Kasumi-1 (cell line): ENCODE results near the gene ZNF398.
A peak's percentile ranks its signal among the peaks of the same experiment; 100 is the strongest.
"Not testable (repeated sequence)": the region's sequence is repeated elsewhere in the genome, so short reads cannot be mapped to it uniquely, and the experiment has no call there.

ENCODE experiments used
- DNase-seq, 2 experiments: peaks; one replicate each; lab custom pipeline; 2025; lab: John Stamatoyannopoulos, UW

ZNF398 gene, protein sequence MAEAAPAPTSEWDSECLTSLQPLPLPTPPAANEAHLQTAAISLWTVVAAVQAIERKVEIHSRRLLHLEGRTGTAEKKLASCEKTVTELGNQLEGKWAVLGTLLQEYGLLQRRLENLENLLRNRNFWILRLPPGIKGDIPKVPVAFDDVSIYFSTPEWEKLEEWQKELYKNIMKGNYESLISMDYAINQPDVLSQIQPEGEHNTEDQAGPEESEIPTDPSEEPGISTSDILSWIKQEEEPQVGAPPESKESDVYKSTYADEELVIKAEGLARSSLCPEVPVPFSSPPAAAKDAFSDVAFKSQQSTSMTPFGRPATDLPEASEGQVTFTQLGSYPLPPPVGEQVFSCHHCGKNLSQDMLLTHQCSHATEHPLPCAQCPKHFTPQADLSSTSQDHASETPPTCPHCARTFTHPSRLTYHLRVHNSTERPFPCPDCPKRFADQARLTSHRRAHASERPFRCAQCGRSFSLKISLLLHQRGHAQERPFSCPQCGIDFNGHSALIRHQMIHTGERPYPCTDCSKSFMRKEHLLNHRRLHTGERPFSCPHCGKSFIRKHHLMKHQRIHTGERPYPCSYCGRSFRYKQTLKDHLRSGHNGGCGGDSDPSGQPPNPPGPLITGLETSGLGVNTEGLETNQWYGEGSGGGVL

DNA sequence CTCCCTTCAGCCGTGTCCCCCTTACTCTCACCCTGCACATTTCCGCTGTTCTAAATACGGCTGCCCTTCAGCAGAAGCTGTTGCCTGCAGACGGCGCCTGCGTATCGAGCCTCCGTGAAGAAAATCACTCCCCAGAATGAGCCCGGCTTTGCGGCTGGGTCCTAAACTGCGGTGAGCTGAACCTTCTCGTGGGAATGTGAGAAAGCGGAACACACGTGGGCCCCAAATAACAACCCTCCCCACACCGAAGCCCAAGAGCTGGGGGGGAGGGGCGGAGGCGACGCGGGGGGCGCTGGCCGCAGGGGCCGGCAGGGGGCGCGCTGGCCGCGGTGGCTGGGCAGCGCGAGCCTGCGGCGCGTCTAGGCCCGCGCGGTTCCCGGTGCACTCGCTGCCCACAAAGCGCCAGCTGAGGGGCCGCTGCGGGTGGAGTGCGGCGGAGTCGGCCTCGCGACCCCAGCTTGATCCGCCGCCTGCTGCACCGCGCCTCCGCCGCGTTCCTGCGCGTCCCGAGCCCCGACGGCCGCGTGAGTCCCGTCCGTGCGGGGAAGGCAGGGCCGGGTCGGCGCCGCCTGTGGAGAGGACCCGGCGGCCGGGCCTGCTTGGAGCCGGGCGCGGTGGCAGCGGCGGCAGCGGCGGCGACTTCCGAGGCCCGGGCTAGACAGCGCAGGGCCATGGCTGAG is at the start of gene ZNF398:
Gene ZNF398 (plus strand): TSS at position 382 of the 680 bp plus-strand sequence. CDS start 290 bp downstream, at position 672.
- DNase-seq: peak; percentile 73 to 78

DNA sequence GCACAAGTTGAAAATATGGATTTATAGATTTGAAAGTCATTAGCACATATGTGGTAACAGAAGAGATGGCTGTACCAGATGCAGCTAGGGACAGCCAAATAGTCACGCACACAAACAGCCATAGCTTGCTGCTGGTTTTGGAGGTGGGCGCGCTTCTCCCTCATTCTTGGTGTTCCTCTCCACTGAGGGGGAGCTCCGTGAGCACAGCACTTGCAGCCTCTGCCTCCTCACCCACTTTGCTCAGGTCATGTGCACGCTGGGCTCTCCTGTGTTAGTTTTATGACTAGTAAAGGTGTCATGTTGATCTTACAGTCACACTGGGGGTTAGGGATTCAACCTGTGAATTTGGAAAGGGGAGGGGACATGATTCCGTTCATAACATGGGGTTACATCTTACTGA is 48.2 kb upstream of the ZNF398 start:
- no peak for DNase-seq

DNA sequence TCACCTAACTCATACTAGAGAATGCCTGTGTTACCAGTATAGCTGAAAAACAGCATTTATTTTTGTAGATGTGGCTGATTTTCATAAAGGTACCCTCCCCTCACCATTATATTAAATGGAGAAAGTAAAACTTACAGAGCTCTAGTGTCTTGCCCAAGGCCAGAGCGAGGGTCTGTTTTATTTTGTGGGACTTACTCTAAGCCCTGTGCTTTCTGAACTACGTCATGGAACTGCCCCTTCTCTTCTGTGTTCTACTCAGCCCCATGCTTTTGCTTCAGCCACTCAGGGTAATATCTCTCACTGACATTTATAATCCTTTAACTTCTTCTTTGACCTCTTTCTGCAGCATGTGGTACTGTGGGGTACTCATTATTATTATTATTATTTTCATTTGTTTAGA is 46.4 kb upstream of the ZNF398 start:
- DNase-seq: no peak

DNA sequence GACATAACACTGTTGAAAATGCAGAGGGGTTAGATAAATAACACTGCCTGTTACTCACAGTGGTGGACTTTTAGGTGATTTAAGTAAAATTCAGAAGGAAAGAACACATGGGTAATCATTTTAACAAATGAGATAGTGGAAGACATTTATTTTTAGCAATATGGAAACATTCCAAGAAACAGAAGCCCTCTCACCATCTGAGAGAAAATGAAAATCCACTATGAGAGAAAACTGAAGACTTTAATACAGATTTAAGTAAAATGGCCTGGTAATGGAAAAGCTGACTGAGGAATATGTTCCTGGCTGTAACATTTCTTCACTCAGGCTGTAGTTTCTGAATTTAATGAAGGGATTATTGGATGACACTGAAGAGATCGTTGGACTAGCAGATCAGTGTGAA is 44.6 kb upstream of the ZNF398 start:
- no peak for DNase-seq

DNA sequence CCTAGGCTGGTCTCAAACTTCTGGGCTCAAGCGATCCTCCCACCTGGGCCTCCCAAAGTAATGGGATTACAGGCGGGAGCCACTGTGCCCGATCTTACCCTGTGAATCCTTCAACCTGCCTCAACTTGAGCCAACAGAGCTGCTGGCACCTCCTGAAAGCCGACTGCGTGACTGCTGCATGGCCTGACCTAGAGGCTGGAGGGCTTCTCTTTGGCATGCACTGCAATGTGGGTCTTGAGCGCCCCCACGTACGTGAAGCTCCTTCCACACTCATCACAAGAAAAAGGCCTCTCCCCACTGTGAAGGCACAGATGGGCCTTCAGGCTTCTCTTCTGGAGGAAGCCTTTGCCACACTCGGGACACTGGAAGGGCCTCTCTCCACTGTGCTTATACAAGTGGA is 43.8 kb upstream of the ZNF398 start:
- DNase-seq: no peak

DNA sequence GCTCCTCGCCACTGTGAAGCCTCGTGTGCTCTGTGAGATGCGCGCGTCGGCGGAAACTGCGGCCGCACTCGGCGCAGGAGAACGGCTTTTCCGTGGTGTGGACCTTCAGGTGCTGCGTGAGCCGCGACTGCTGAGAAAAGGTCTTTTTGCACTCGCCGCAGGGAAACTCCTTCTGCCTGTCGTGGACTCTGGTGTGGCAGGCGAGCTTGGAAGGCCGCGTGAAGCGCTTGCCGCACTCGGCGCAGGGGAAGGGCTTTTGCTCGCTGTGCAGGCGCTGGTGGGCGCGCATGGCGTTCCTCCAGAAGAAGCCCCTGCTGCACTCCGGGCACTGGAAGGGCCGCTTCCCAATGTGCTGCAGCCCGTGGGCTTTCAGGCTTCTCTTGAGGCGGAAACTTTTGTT is 43.0 kb upstream of the ZNF398 start:
- no peak for DNase-seq

DNA sequence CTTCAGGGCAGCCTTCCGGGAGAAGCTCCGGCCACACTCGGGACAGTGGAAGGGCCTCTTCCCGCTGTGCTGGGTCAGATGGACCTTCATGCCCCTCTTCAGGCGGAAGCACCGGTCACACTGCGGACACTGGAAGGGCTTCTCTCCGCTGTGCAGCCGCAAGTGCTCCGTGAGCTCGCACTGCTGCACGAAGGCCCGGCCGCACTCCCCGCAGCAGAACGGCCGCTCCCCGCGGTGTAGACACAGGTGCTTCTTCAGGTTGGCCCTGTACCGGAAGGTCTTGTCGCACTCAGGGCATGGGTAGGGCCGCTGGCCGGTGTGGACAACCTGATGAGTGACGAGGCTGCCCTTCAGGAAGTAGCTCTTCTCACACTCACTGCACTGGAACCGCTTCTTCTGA is 42.5 kb upstream of the ZNF398 start:
- DNase-seq: no peak

DNA sequence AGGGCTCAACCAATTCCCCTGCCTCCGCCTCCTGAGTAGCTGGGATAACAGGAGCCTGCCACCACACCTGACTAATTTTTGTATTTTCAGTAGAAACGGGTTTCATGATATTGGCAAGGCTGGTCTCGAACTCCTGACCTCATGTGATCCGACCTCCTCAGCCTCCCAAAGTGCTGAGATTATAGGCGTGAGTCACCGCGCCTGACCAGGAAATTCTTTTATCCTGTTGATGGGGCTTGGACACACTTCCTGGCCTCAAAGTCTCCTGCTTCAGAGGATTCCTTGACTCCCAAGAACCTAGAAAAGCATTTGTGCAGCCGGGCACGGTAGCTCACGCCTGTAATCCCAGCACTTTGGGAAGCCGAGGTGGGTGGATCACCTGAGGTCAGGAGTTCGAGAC is 37.3 kb upstream of the ZNF398 start:
- no peak for DNase-seq

DNA sequence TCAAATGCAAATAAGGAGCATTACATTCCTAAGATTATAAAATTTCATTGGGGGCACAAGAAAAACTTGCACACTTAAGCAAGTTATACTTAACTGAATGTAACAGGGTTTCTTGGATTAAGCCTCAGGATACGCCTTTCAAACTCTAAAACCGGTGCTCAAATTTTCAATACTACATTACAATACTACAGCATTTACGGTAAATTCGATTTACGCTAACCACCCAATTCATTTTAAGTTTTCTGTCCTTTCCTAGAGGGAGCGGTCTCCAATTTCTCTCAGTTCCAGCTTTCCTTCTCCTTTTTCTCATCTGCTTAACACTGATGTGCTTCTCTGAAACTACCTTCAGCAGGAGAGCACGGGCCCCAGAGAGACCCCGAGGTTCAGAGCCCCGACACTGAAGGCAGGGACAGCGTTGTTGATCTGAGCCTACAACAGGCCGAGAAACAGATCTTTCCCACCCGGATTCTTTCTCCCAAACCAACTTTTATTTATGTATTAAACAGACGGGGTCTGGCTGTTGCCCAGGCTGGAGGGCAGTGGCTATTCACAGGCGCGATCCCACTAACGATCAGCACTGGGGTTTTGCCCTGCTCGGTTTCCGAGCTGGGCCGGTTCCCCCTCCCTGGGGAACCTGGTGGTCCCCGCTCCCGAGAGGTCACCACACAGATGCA is 21.9 kb upstream of the ZNF398 start:
- peak; percentile 35 to 58 for DNase-seq

DNA sequence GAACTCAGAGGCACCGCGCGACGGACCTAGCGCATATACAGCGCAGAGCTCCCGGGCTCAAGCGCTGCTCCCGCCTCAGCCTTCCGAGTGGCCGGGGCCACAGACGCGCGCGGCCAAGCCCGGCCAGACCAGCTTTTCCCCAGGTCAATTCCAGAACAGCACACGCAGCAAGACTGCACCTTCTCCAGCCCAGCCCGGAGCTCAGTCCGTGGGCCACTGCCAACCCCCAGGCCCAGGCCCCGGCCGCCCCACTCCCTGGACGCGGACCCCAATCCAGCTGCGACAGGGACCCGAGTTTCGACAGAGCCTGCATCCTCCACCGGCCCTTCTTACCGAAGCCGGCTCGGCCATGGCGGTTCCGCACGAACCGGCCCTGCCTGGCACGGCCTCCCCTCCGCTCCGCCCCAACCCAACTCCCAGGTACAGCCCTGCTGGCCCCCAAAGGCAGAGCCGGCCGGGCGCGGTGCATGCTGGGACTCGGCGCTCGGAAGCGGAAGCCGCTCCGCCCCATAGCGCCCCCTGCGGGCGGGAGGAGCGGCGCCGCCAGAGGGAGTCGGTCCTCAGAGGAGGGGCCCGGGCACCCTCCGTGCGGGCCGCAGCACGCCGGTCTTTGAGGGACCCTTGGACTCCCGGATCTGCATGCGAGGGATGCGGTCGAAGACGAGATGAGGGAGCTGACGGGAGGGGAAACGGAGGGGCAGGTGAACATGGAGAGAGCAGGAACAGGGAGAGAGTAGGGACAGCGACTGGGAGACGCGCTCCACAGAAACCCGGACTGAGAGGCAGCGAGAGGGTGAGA is 21.2 kb upstream of the ZNF398 start, which contains the start of gene ZNF425:
Gene ZNF425 (minus strand): TSS at position 462 of the 799 bp plus-strand sequence. CDS start 111 bp downstream, at position 351.
- DNase-seq: peak; percentile 75 to 79

DNA sequence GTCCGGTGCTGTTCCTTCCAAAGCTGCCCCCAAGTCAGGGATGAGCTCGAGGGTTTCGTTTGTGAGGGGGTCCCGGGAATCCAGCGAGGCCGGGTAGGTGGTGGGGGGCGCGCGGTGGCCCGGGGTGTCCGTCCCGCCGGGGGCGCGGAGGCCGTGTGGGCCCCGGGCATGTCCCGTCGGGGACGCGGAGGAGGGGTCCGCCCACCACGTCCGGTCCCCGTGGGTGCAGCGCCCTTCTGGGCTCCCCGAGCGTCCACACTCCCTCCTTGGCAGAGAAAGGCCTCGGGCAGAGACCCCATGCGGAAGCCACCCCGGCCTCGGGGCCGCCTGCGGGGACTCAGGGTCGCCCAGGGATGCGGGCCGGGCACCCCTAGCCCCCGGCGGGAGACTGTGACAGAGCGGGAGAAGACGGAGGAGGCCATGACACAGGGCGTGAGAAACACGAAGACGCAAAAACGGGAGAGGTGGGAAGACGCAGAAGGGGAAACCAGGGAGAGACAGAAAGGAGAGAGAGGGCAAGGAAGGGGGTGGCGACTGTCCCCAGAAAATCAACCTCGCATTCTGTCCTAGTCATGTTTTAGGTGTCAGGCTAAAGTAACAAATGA is 20.5 kb upstream of the ZNF398 start:
- peak; percentile 40 to 70 for DNase-seq

DNA sequence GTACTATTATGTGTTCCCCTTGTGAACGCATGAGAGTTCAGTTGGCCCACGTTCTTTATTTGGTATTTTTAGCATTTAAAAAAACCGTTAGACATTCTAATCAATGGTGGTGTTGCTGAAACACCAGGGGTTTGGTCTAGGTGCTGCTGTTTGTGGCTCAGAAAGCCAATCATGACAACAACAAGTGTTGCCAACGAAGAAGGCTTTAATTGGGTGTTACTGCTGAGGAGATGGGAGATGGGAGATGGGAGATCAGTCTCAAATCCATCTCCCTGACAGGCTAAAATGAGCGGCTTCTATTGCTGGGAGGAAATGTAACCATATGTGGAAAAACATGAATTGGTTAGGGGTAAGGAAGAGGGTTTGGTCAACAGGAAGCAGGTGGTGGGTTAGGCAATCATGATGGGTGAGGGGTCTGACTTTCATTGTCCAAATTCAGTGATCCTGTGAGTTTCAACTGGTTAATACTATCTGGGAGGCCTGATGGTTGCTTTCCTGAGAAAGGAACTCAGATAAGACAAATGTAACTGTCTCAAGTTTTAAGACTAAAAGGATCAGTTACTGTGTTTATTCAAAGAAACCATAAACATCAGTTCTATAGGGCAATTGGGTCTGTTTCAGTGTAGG is 16.6 kb upstream of the ZNF398 start:
- no peak for DNase-seq

DNA sequence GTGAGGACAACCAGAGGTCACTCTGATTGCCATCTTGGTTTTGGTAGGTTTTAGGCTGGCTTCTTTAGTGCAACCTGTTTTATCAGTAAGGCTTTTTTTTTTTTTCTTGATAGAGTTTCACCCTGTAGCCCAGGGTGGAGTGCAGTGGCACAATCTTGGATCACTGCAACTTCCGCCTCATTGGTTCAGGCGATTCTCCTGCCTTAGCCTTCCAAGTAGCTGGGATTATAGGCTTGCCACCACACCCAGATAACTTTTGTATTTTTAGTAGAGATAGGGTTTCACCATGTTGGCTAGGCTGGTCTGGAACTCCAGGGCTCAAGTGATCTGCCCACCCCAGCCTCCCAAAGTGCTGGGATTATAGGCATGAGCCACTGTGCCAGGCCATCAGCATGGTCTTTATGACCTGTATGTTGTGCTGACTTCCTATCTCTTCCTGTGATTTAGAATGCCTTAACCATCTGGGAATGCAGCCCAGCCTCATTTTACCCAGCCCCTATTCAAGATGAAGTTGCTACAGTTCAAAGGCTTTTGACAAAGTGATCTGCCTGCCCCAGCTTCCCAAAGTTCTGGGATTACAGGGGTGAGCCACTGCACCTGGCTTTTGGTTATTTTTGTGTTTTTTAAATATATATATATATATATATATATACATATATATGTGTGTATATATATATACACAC is 14.1 kb upstream of the ZNF398 start:
- no peak for DNase-seq

DNA sequence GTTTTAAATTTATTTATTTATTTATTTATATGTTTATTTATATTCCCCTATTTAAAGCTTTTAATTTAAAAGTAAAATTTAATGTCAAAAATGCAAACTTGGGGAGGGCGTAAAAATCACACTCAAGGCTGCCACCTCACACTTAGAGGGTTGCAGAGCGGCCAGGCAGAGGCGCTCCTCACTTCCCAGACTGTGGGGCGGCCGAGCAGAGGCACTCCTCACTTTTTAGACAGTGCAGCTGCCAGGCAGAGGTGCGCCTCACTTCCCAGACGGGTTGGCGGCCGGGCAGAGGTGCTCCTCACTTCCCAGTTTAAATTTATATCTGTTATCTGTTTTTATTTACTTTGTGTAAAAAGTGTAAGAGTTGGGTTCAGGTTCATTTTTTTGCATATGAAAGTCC is 11.1 kb upstream of the ZNF398 start:
- no peak for DNase-seq

DNA sequence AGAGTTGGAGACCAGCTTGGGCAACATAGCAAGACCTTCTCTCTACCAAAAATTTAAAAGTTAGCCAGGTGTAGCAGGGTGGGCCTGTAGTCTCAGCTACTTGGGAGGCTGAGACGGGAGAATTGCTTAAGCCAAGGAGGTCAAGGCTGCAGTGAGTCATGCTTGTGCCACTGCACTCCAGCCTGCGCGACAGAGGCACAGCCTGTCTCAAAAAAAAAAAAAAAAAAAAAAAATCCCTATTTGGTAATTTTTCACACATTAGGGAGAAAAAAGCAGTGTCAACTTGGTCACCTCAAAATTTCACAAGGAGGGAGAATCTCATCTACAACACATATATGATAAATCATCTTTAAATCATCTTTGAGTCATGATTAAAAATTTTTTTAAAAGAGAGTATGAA is 6.4 kb upstream of the ZNF398 start:
- DNase-seq: no peak

DNA sequence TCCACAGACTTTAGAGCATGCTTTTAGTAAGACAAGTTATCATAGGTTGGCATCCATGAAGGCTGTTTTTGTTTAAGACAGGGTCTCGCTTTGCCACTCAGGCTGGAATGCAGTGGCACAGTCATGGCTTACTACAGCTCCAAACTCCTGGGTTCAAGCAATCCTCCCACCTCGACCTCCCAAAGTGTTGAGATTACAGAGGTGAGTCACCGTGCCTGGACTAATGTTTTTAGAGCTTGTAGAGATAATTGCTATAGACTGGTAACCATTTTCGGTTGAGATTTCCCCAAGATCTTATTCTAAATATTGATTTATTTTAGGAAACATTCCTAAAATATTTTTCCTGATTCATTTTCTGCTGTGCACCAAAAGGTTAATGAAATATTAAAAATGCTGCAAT is 5.4 kb upstream of the ZNF398 start:
- no peak for DNase-seq

DNA sequence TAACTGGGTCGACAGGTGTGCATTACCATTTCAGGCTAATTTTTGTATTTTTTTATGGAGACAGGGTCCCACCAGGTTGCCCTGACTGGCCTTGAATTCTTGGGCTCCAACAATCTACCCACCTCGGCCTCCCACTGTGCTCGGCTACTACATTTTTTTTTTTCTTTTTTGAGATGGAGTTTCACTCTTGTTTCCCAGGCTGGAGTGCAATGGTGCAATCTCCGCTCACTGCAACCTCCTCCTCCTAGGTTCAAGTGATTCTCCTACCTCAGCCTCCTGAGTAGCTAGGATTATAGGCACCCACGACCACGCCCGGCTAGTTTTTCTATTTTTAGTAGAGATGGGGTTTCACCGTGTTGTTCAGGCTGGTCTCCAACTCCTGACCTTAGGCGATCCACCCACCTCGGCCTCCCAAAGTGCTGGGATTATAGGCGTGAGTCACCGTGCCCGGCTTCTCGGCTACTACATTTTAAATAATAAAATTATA is 2.8 kb upstream of the ZNF398 start:
- not testable (repeated sequence) for DNase-seq

DNA sequence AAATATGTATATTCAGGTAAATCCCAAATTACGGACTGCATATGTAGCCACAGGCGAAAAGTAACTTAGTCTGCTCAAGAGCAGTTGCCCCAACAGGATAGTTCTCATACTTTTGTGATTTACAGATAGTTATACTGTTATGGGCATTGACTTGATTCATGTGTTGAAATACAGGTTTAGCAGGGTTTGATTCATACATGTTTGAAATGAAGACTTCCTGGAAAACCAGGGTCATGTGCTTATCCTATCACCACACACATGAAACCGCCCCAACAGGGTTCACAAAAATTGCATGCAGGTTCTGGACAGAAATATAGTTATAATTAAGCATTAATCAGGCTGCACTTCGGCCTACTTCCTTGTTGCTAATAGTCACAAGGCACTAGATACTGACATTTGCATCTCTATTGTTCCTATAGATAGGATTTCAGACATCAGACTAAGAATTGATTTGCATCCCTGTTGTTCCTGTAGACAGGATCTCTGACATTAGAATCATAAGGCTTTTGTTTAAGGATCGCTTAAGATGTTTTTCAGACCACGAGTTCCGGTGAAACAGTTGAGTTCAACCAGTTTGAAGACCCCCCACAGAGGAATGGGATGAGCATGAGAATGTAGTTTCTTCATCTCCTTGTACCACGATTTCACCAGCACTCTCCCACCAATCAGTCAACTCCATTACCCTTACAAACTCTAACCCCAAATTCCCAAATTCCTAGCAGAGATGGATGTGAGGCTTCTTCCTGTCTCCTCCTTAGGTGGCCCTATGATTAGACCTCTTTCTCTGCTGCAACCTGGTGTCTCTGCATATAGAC is 2.0 kb upstream of the ZNF398 start:
- DNase-seq: no peak
